NT2/D1 (cell line): ENCODE measurements around the gene SLC16A10.

Source experiments
- YY1 ChIP-seq: IDR thresholded peaks from 2 replicates; pipeline ENCODE4 v1.6.1; 2011; ENCODE audit not compliant: insufficient read length, insufficient read depth
- ZNF274 ChIP-seq: IDR thresholded peaks from 2 replicates; pipeline ENCODE4 v1.6.1; 2011; ENCODE audit warnings: mild to moderate bottlenecking, low read depth, low read length

DNA sequence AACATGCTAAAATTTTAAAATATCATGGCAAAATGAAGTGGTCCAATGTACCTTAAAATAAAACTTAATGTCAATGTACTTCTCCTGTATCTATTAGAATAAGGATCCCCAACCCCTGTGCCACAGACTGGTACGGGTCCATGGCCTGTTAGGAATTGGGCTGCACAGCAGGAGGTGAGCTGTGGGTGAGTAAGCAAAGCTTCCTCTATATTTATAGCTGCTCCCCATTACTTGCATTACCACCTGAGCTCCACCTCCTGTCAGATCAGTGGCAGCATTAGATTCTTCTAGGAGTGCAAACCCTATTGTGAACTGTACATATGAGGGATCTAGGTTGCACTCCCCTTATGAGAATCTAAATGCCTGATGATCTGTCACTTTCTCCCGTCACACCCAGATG, 86.0 kb downstream of the SLC16A10 start:
- TF ChIP-seq ZNF274 (no peak), YY1 (no peak)
